SK-N-SH treated with all-trans-retinoic acid at 6 μM for 48 hours (cell line): ENCODE results near the gene ALAS1.

ENCODE experiments used
- ATAC-seq: fragments of 200-7000 bp; cut with Tn5 transposase; 3 replicates; pipeline ENCODE4 v1.9.1; 2020; ENCODE audit warnings: mild to moderate bottlenecking, moderate library complexity
- BACH2 ChIP-seq: fragments of 250-450 bp; sonication (Bioruptor Pico); IDR thresholded peaks from 2 replicates; pipeline ENCODE4 v1.9.0; 2021; ENCODE audit warnings: mild to moderate bottlenecking, borderline replicate concordance
- CSDC2 ChIP-seq: fragments of 250-450 bp; sonication (Bioruptor Pico); IDR thresholded peaks from 2 replicates; pipeline ENCODE4 v1.5.0; 2020; ENCODE audit warnings: mild to moderate bottlenecking, moderate library complexity
- ESRRG ChIP-seq: fragments of 250-450 bp; sonication (Bioruptor Pico); IDR thresholded peaks from 2 replicates; pipeline ENCODE4 v1.6.1; 2021; ENCODE audit warnings: mild to moderate bottlenecking
- ISL1 ChIP-seq: fragments of 250-450 bp; sonication (Bioruptor Pico); IDR thresholded peaks from 2 replicates; pipeline ENCODE4 v2.1.2; 2022; ENCODE audit warnings: mild to moderate bottlenecking, moderate library complexity
- OSR1 ChIP-seq: fragments of 250-450 bp; sonication (Bioruptor Pico); IDR thresholded peaks from 2 replicates; pipeline ENCODE4 v1.8.0; 2022; ENCODE audit warnings: moderate library complexity, mild to moderate bottlenecking, inconsistent platforms
- PATZ1 ChIP-seq: fragments of 250-450 bp; sonication (Bioruptor Pico); IDR thresholded peaks from 2 replicates; pipeline ENCODE4 v1.8.0; 2020; ENCODE audit warnings: mild to moderate bottlenecking, moderate library complexity, borderline replicate concordance
- PPARA ChIP-seq: fragments of 250-450 bp; sonication (Bioruptor Pico); IDR thresholded peaks from 2 replicates; pipeline ENCODE4 v1.5.0; 2020; ENCODE audit warnings: mild to moderate bottlenecking, borderline replicate concordance
- RARB ChIP-seq: fragments of 250-450 bp; sonication (Bioruptor Pico); IDR thresholded peaks from 2 replicates; pipeline ENCODE4 v1.8.0; 2021; ENCODE audit warnings: mild to moderate bottlenecking, moderate library complexity
- SNAI2 ChIP-seq: fragments of 250-450 bp; sonication (Bioruptor Pico); IDR thresholded peaks from 2 replicates; pipeline ENCODE4 v1.5.0; 2020; ENCODE audit warnings: mild to moderate bottlenecking, moderate library complexity
- TOX ChIP-seq: fragments of 250-450 bp; sonication (Bioruptor Pico); IDR thresholded peaks from 2 replicates; pipeline ENCODE4 v1.8.0; 2021; ENCODE audit warnings: mild to moderate bottlenecking, moderate library complexity, borderline replicate concordance
- TSHZ2 ChIP-seq: fragments of 250-450 bp; sonication (Bioruptor Pico); IDR thresholded peaks from 2 replicates; pipeline ENCODE4 v1.5.0; 2020; ENCODE audit warnings: mild to moderate bottlenecking, moderate library complexity
- ZC3H10 ChIP-seq: fragments of 250-450 bp; sonication (Bioruptor Pico); IDR thresholded peaks from 2 replicates; pipeline ENCODE4 v1.5.1; 2021; ENCODE audit warnings: mild to moderate bottlenecking, moderate library complexity
- ZFP3 ChIP-seq: fragments of 250-450 bp; sonication (Bioruptor Pico); IDR thresholded peaks from 2 replicates; pipeline ENCODE4 v1.5.0; 2020; ENCODE audit warnings: mild to moderate bottlenecking, moderate library complexity
- ZFP30 ChIP-seq: fragments of 450-650 bp; formaldehyde crosslinking; IDR thresholded peaks from 2 replicates; pipeline ENCODE4 v1.5.0; 2022; ENCODE audit warnings: mild to moderate bottlenecking, moderate library complexity
- ZNF565 ChIP-seq: fragments of 450-650 bp; formaldehyde crosslinking; conservative IDR thresholded peaks from 2 replicates; pipeline ENCODE4 v1.5.0; 2020; ENCODE audit warnings: low read depth, mild to moderate bottlenecking, moderate library complexity
- ZNF70 ChIP-seq: fragments of 450-650 bp; formaldehyde crosslinking; IDR thresholded peaks from 2 replicates; pipeline ENCODE4 v1.5.0; 2020; ENCODE audit warnings: mild to moderate bottlenecking, moderate library complexity
- TF ChIP-seq, protein P1 (sequence below): fragments of 250-450 bp; sonication (Bioruptor Pico); IDR thresholded peaks from 2 replicates; pipeline ENCODE4 v1.5.1; 2021; ENCODE audit warnings: mild to moderate bottlenecking, moderate library complexity
- TF ChIP-seq, protein P2 (sequence below): fragments of 250-450 bp; sonication (Bioruptor Pico); IDR thresholded peaks from 2 replicates; pipeline ENCODE4 v1.8.0; 2021; ENCODE audit warnings: low read depth, mild to moderate bottlenecking, moderate library complexity, borderline replicate concordance
- TF ChIP-seq, protein P3 (sequence below): fragments of 250-450 bp; sonication (Bioruptor Pico); IDR thresholded peaks from 2 replicates; pipeline ENCODE4 v1.5.1; 2020; ENCODE audit warnings: low read depth, mild to moderate bottlenecking, moderate library complexity

The ALAS1 gene

DNA sequence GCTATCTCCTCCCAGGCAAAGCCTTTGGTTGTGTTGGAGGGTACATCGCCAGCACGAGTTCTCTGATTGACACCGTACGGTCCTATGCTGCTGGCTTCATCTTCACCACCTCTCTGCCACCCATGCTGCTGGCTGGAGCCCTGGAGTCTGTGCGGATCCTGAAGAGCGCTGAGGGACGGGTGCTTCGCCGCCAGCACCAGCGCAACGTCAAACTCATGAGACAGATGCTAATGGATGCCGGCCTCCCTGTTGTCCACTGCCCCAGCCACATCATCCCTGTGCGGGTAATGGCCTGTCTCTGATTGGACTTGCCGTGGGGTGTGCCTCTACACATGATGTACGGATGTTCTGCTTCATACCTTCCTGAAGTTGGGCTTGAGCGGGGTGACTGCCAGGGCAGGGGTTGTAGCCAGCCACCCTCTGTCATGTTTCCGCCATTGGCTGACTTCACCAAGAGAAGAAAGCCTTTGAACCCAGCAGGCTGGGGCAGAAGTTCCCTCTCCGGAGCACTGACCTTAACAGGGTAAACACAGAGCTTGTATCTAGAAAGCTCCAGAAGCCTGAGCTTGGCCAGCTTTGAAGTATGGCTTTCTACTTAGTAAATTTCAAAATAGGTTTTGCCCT, 13.4 kb downstream of the ALAS1 start:
- ATAC-seq: no peak
- TF ChIP-seq ZFP30 (CRISPR knock-in tag) (no peak), BACH2 (CRISPR knock-in tag) (no peak), ZFP3 (CRISPR knock-in tag) (no peak)

DNA sequence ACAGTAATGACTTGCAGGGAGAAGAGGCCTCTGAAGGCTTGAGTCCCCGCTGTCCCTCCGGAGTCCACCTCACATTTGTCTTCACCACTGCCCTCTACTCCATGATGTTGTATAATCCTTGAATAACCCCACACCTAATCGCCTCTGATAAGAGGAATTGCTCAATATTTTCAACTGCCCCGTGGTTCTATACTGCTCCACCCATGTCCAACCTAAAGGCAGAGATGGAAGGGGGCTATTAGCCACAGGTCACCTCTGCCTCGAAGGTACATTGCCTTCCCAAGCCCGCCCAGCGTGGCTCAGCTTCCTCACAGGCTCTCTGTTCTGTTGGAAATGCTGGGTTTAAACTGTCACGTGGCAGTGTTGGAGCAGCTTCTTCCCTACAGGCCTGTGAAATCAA, 15.0 kb downstream of the ALAS1 start:
- TF ChIP-seq, protein P1, sequence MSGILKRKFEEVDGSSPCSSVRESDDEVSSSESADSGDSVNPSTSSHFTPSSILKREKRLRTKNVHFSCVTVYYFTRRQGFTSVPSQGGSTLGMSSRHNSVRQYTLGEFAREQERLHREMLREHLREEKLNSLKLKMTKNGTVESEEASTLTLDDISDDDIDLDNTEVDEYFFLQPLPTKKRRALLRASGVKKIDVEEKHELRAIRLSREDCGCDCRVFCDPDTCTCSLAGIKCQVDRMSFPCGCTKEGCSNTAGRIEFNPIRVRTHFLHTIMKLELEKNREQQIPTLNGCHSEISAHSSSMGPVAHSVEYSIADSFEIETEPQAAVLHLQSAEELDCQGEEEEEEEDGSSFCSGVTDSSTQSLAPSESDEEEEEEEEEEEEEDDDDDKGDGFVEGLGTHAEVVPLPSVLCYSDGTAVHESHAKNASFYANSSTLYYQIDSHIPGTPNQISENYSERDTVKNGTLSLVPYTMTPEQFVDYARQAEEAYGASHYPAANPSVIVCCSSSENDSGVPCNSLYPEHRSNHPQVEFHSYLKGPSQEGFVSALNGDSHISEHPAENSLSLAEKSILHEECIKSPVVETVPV: no peak
- TF ChIP-seq TOX: no peak
- no peak for TF ChIP-seq CSDC2 (CRISPR knock-in tag)
- TF ChIP-seq PPARA (CRISPR knock-in tag): no peak
- TF ChIP-seq ZFP3 (CRISPR knock-in tag): no peak
- TF ChIP-seq ZFP30 (CRISPR knock-in tag): no peak
- no peak for TF ChIP-seq PATZ1
- no peak for TF ChIP-seq SNAI2 (CRISPR knock-in tag)
- TF ChIP-seq, protein P2, sequence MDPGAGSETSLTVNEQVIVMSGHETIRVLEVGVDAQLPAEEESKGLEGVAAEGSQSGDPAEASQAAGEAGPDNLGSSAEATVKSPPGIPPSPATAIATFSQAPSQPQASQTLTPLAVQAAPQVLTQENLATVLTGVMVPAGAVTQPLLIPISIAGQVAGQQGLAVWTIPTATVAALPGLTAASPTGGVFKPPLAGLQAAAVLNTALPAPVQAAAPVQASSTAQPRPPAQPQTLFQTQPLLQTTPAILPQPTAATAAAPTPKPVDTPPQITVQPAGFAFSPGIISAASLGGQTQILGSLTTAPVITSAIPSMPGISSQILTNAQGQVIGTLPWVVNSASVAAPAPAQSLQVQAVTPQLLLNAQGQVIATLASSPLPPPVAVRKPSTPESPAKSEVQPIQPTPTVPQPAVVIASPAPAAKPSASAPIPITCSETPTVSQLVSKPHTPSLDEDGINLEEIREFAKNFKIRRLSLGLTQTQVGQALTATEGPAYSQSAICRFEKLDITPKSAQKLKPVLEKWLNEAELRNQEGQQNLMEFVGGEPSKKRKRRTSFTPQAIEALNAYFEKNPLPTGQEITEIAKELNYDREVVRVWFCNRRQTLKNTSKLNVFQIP: no peak
- ATAC-seq: no peak

GRCh38 chr3:52213901-52214300, 15.9 kb downstream of the ALAS1 start:
- TF ChIP-seq CSDC2 (CRISPR knock-in tag): no peak
- no peak for TF ChIP-seq PATZ1
- no peak for TF ChIP-seq ZC3H10 (CRISPR knock-in tag)
- TF ChIP-seq, protein P3, sequence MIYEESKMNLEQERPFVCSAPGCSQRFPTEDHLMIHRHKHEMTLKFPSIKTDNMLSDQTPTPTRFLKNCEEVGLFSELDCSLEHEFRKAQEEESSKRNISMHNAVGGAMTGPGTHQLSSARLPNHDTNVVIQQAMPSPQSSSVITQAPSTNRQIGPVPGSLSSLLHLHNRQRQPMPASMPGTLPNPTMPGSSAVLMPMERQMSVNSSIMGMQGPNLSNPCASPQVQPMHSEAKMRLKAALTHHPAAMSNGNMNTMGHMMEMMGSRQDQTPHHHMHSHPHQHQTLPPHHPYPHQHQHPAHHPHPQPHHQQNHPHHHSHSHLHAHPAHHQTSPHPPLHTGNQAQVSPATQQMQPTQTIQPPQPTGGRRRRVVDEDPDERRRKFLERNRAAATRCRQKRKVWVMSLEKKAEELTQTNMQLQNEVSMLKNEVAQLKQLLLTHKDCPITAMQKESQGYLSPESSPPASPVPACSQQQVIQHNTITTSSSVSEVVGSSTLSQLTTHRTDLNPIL (CRISPR knock-in tag): no peak
- TF ChIP-seq ESRRG (CRISPR knock-in tag): no peak
- no peak for TF ChIP-seq ZNF565 (CRISPR knock-in tag)
- no peak for TF ChIP-seq PPARA (CRISPR knock-in tag)
- no peak for TF ChIP-seq SNAI2 (CRISPR knock-in tag)
- TF ChIP-seq, protein P2: no peak
- no peak for TF ChIP-seq BACH2 (CRISPR knock-in tag)
- TF ChIP-seq, protein P1: no peak
- no peak for TF ChIP-seq TOX
- no peak for TF ChIP-seq ZNF70 (CRISPR knock-in tag)
- no peak for TF ChIP-seq TSHZ2 (CRISPR knock-in tag)
- TF ChIP-seq ISL1: no peak
- no peak for TF ChIP-seq RARB (CRISPR knock-in tag)
- no peak for TF ChIP-seq ZFP30 (CRISPR knock-in tag)
- TF ChIP-seq OSR1 (CRISPR knock-in tag): no peak
- no peak for ATAC-seq
